HL-60/S4 treated with phorbol 12-myristate 13-acetate at 8.2 ng/mL for 4 days and 3 days (cell line): ENCODE results near the gene M6PR.
"Not testable (repeated sequence)": the region's sequence is repeated elsewhere in the genome, so short reads cannot be mapped to it uniquely, and the experiment has no call there.

Experiments
- in situ Hi-C: fragments of 300-500 bp; cut with MboI; formaldehyde crosslinking; loops from 2 replicates; pipeline ENCODE4 v1.15.0; 2022; ENCODE audit warnings: low sequenced_read_pairs

Gene M6PR

GRCh38 chr12:8951744-8952143 is 2.3 kb upstream of the M6PR start:
- in situ Hi-C loops = no loop called here

GRCh38 chr12:8950702-8951478 is 1.4 kb upstream of the M6PR start:
- in situ Hi-C loops = no loop called here

DNA sequence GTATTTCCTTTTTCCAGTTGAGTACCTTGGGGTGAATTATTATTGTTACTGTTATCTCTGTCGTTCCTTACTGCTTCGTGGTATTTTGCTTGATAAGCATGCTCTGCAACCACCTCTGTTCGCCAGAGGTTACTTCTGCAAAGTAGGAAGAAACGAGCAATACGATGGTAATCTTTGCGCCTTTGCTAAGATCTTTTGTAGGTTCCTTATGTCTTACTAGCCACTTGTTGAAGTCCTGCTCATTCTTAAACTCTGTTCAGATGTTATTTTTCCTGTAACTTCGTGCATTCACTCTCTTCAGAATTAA is 729 bp upstream of the M6PR start:
- in situ Hi-C loops = no loop called here

- in situ Hi-C loops = no loop called here
Observed at GRCh38 chr12:8948701-8949341, 624 bp downstream of the M6PR start.

DNA sequence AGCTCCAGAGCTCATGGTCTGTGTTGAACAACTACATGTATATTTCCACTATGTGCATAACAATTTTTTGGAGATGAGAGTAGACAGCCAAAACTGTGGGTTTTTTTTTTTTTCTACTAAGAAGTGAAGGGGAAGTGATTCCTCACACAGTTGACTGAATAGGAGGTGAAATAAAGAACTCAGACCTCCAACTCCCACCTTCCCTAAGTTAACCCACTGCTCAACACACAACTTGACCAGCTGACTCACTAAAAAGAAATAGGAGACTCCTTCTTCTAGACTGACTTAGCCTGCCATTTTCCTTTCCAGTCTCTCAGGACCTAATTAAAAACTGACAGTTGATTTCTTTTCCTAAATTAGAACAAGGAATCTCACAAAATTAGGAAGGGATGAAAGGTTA is 1.7 kb downstream of the M6PR start:
- in situ Hi-C loops = no loop called here

DNA sequence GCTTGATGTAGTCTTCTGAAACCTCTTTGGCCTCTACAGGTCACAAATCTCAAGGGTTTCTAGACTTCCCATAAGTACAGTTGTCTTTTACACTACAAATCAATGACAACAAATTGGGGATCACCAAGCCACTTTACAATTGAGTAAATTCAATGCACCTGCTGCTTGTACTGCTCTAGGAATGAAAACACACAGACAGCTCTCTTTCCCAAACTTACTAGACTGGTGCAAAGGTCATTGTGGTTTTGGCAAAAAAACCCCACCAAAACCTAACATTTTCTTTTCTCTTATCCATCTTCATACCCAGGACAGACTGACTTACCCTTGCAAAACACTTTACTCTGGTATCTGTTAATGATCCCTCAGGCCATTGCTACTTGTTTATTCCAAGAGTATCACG is 2.7 kb downstream of the M6PR start:
- in situ Hi-C loops = no loop called here

- in situ Hi-C loops = no loop called here
Observed at GRCh38 chr12:8943565-8944186, 5.8 kb downstream of the M6PR start.

GRCh38 chr12:8941691-8942478 is 7.6 kb downstream of the M6PR start:
- in situ Hi-C loops = no loop called here

DNA sequence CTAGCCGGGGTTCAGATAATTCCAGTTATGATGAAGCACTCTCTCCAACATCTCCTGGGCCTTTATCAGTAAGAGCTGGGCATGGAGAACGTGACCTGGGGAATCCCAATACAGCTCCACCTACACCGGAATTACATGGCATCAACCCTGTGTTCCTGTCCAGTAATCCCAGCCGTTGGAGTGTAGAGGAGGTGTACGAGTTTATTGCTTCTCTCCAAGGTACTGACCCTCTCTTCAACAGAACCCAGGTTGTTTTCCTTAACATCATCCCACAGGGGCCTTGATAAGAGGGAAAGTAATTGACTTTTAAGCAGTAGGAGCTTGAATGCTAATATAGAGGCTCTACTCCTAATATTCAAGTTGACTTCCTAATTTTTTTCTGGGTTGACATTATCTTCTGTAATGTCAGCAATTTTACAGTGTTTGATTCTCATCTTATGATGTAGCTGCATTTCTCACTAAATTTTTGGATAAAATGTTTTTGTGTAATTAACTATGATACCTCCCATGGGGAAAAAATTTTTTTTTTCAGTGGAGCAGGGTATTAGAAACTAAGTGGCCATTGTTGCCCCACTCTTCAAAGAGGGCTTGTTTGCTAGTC is 11.5 kb downstream of the M6PR start:
- in situ Hi-C loops = not testable (repeated sequence)

DNA sequence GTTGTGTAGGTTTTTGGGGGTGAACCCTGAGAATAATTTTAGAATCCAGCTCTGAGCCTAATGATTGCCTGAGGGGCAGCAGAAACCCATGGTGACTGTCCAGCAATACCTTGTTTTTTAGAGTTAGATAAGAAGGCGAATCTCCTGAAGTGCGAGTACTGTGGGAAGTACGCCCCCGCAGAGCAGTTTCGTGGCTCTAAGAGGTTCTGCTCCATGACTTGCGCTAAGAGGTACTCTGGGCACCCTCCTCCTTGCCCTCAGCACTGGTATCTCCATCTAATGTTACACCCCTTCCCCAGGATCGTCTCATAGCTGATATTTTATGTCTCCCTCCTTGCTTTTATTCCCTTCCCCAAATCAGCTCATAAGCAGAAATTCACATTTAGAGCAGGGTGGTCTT is 12.7 kb downstream of the M6PR start:
- in situ Hi-C loops = no loop called here

DNA sequence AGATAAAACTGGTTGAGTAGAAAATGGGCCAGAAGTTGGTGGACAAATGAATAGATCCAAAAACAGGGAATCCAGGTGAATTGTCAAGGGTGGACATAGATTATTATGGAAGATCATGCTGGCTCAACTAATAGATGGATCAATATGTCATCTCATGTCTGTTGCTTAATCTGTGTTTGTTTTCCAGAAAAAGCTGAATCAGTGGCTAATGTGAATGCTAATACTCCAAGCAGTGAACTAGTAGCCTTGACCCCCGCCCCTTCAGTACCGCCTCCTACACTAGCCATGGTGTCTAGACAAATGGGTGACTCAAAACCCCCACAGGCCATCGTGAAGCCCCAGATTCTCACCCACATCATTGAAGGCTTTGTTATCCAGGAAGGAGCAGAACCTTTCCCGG is 15.4 kb downstream of the M6PR start:
- in situ Hi-C loops = not testable (repeated sequence)

- in situ Hi-C loops = not testable (repeated sequence)
Observed at GRCh38 chr12:8932464-8932863, 17.0 kb downstream of the M6PR start.

- in situ Hi-C loops = not testable (repeated sequence)
Observed at GRCh38 chr12:8930655-8931323, 18.7 kb downstream of the M6PR start.

GRCh38 chr12:8922544-8922943 is 26.9 kb downstream of the M6PR start:
- in situ Hi-C loops = no loop called here

DNA sequence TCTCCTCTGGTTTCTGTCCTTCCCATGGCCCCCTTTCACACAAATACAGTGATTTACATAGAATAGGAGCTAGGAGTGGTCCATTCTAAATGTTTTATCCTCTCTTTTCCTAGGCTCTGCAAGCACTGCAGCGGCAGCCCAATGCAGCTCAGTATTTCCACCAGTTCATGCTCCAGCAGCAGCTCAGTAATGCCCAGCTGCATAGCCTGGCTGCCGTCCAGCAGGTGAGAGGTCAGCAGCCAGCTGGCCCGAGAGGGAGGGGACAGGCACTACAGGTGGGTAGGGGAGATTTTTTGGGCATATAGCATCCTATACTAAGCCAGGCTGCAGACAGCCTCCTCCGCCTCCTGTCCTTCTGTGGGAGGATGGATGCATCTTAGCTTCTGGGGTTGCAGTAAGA is 29.8 kb downstream of the M6PR start:
- in situ Hi-C loops = not testable (repeated sequence)

DNA sequence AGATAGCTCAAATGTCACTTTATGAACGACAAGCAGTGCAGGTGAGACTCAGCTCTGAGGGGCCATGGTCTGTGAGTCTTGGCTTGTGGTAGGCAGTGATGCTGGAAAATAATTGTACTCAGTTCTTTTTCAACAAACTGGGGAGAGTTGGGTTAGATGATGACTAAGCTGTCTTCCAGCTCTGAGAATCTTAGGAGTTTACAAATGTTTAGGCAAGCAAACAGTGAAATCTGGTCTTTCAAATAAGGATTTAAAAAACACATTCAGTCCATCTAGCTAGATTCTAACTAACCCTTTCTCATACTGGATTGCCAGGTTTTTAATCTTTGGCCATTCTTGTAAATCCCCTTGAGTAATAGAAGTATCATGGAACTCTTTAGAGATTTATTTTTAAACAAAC is 31.7 kb downstream of the M6PR start:
- in situ Hi-C loops = no loop called here

DNA sequence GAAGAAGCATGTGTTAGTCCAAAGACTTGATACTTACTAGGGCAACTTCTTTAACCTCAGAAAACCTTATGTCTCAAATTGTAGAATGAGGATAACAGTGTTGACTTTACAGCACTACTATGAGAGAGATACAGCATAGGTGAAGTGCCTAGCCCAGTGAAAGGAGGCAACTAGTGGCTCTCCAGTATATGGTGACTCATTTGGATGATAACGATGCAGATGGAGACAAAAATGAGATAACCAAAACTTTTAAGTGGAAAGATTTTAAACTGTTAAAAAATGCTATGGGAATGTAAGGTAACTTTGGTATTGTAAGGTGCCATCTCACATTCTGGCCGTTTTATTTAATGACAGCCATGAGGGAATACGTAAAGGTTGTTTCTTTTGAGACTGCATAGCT is 32.4 kb downstream of the M6PR start:
- in situ Hi-C loops = no loop called here

GRCh38 chr12:8916154-8916553 is 33.3 kb downstream of the M6PR start:
- in situ Hi-C loops = no loop called here

DNA sequence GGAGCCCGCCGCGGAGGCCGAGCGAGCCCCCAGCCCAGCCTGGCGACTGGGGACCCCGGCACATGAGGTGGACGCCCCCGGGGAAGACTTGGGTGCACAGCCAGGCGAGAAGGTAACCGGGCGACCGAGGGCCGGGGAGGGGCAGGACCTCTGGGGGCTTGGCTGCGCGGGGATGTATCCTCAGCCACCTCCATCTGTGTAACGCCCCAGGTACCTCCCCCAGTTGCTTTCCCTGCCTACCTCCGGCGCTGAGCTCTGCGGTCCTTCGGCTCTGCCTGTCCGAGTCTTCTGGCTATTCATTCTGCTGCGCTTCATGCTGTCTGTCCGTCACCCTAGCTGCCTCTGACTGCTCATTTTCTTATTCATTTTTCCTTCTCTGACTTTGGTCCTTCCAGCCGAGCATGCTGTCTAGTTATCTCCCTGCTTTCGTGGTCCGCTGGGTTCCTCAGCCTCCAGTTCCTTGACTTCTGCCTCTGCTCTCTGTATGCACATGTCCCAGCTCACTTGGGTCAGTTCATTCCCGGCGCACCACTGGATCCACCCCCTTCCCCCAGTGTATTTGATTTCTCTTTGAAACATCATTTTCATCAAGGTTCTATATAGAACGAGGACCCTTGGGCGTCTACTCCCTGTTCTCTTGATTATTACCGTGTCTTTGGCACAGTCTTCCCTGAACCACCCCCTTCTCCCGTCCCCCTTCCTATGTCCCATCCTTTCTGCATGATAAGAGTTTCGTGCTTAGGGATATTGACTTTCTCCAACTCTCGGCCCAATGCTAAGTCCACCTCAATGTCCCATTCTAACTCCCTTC is 34.5 kb downstream of the M6PR start:
- in situ Hi-C loops = no loop called here
